ENCODE measurements around the gene NEURL1B.
"Not testable (repeated sequence)": the region's sequence is repeated elsewhere in the genome, so short reads cannot be mapped to it uniquely, and the experiment has no call there.

Gene NEURL1B

GRCh38 chr5:172636279-172637050 is 4.6 kb upstream of the NEURL1B start:
- no peak for DNase-seq

- no peak for DNase-seq
These were observed 3.9 kb upstream of the NEURL1B start for GRCh38 chr5:172637110-172637580.

DNA sequence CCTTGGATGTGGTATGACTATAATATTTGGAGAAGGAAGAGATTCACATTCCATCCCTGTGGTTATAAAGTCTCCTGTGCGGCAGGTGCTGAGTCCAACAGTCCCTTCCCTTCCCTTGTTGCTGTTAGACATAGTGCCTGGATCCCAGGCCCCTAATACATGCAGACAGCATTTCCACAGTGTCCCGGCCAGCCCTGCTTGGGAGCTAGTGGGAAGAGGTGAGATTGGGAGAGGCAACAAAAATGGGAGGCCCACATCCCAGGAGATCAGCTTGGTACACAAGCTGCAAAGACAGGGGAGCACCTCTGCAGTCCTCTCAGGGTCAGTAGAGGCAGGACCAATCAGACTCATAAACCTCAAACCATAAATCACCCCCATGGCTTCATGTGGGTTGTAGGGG is 3.3 kb upstream of the NEURL1B start:
- DNase-seq, result no peak

- DNase-seq, result no peak
These were observed 2.8 kb upstream of the NEURL1B start for GRCh38 chr5:172638209-172638768.

GRCh38 chr5:172640139-172640538 is 924 bp upstream of the NEURL1B start:
- no peak for DNase-seq

DNA sequence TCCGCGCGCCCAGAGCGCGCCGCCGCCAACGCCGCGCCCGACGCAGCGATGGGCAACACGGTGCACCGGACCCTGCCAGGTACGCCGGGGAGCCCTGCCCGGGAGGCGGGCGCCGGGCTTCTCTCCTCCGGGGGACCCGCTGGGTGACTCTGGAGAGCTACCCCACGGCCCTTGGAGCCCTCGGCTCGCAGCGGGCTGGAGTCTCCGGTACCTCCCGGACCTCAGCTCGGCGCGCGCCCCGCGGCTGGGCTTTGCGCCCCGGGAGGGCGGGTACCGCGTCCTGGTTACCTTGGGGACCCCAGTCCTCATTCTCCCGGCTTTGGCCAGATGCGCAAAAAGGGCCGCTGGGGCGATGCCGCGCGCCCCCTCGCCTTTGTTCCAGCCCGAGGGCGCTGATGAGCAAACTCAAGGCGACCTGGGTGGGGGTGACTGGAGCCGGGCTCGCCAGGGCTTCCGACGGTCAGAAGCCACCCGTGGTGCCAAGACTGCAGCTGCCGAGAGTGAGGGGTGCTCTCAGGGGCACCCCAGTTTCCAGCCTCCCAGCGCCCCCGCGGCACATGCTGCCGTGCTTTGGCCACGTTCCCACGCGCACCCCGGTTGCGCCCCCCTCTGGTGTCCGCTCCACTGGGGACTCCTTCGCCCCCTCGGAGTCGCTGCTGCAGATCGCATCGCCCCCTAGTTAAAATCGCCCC is 442 bp downstream of the NEURL1B start:
- DNase-seq, result peak; percentile 78

DNA sequence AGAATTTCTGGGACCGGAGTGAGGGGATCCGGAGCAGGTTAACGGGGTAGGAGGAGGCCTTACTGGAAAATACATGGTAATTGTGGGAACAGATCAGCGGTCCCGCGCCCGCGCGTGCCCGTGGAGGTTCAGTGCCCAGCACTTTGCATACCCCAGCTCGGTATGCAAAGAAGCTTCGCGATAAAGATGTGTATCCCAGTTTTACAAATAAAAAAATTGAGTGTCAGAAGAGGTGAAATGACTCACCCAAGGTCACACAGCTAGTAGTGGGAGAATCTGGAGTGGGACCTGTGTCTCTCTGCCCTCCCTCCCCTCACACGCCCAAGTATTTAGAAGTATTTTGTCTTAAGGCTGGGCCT is 967 bp downstream of the NEURL1B start:
- DNase-seq, result no peak

- no peak for DNase-seq
These were observed 1.4 kb downstream of the NEURL1B start for GRCh38 chr5:172642486-172642885.

- DNase-seq, result no peak
These were observed 2.1 kb downstream of the NEURL1B start for GRCh38 chr5:172642926-172643871.

DNA sequence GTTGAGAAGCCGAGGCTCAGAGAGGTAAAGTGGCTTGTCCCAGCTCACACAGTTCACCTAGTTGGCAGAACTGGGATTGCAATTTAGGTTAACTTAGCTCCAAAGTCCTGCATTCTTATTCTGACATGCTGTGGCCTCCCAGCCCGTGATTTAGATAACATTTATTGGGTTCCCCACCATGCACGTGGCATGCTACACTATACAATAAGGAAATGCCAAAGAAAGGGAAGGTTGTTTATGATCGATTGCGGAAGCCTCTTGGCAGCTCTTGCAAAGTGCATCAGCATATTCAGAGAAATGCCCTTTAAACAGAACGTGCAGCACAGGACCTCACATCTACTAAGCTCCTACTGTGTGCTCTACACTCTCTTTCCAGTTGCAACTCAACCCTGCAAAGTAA is 3.2 kb downstream of the NEURL1B start:
- DNase-seq, result no peak

- DNase-seq, result no peak
These were observed 3.6 kb downstream of the NEURL1B start for GRCh38 chr5:172644711-172645110.

DNA sequence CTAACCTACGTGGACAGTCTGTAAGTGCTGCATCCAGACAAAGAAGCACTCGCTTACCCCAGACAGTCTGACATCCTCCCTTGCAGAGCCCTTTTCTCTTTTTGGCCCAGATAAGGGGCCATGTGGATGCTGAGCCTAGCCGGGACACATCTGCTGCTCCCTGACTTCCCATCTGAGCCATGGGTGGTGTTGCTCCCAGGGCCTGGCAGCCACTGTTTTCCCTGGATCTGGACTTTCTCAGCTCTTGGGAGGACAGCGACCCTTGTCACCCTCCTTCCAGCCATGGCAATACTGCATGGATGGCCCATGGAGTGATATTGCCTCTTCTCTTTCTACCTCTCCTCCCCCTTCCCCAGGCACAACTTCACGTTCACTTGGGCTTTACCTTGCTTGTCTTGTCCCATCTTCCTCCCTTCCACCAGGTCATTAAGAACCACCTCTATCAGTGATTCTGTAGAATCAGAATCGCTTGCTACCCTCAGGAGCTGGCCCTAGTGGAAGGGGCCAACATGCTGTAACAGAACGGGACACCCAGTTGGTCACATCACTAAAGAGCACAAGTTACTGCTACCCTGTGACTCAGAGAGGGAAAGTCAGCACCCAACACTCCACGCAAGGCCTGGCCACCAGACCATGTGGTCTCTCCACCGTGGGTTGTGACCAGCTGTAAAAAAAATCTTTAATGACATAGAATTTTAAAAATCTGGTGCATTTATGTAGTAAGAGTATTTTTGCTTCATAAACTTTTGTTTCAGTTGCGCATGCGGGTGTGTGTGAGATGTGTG is 4.4 kb downstream of the NEURL1B start:
- DNase-seq, result no peak

GRCh38 chr5:172646716-172647285 is 5.7 kb downstream of the NEURL1B start:
- DNase-seq, result no peak

- no peak for DNase-seq
These were observed 6.4 kb downstream of the NEURL1B start for GRCh38 chr5:172647352-172648012.

DNA sequence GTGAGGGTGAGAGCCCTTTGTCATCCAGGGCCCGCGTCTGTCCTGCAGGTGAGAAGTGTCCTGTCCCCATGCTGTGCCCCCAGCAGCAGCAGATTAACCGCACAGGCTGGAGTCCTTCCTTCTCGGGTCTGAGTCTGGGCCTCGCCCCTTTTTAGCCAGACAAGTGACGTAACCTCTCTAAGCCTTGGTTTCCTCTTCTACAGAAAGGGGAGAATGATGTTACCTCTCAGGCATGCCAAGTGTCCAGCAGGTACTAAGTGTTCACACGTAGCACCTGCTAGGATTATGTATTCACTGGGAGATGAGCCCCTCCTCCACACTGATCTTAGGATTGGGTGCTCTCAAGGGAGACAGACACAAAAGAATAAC is 6.9 kb downstream of the NEURL1B start:
- no peak for DNase-seq

- DNase-seq, result no peak
These were observed 7.7 kb downstream of the NEURL1B start for GRCh38 chr5:172648755-172649154.

DNA sequence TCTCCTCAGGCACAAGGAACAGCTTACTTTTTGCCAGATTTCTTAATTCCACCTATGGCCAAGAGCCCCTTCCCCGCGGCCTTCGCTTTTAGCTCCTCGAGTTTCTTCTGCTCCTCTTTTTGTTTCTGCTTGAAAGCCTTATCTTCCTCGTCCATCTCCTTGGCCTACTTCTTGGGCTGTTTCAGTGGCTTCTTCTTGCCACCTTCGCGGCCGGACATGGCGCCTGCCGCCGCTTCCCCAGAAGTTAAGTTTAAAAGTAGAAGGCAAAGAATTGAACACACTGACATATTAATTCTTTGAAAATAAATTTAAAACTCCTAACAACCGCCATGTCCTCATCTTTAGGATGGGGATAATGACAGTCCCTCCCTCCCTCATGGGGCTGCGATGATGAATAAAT is 15.4 kb downstream of the NEURL1B start:
- DNase-seq, result not testable (repeated sequence)

DNA sequence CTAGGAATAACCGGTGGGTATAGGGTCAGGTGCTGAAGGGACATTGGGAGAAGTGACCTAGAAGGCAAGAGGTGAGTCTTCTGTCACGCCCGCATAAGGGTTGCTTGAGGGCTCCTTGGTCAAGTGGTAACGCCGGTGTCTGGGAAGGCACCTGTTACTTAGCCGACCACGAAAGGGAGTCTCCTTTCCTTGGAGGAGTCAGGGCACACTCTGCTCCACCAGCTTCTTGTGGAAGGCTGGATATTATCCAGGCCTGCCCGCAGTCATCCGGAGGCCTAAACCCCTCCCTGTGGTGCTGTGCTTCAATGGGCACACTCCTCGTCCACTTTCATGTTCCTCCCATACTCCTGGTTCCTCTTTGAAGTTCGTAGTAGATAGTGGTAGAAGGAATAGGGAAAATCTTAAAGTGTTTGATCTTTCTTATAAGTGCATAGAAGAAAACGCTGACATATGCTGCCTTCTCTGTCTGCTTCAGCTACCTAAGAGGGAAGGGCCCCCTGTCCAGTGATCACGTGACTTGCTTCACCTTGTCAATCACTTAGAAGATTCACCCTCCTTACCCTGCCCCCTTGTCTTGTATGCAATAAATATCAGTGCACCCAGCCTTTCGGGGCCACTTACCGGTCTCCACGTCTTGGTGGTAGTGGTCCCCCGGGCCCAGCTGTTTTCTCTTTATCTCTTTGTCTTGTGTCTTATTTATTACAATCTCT is 16.6 kb downstream of the NEURL1B start:
- DNase-seq, result not testable (repeated sequence)

GRCh38 chr5:172658391-172658790 is 17.3 kb downstream of the NEURL1B start:
- DNase-seq, result no peak

DNA sequence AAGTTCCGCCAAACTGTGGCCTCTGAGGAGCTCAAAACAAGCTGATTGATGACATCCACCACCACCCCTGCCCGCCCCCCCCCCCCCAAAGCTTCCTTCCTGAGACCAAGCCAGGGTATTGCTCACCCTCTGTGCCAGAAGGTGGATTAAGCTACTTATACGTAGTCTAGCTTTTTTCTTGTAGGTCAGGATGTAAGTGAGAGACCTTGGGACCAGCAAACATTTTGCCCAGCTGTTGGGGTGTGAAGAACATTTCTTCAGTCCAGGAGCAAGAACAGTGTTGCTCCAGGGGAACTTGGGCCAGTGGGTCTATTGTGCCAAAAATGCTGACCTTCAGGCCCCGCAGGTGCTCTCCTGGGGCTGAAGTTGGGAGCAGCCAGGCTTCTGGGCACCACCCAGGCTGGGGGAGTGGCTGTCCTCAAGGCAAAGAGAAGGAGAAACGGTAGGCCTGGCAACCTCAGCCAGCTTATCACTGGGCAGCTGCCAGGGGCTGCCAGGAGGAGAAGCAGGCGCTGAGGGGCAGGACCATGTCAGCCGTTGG is 18.0 kb downstream of the NEURL1B start:
- DNase-seq, result no peak
